HG03064 (cell line): Measurements from ENCODE around the gene ITK.

Experiments used
- ATAC-seq: cut with Tn5 transposase; IDR thresholded peaks from one replicate; pipeline ENCODE4 v1.9.1; 2021; ENCODE audit warnings: low read depth; ENCODE audit not compliant: unreplicated experiment

The ITK gene

DNA sequence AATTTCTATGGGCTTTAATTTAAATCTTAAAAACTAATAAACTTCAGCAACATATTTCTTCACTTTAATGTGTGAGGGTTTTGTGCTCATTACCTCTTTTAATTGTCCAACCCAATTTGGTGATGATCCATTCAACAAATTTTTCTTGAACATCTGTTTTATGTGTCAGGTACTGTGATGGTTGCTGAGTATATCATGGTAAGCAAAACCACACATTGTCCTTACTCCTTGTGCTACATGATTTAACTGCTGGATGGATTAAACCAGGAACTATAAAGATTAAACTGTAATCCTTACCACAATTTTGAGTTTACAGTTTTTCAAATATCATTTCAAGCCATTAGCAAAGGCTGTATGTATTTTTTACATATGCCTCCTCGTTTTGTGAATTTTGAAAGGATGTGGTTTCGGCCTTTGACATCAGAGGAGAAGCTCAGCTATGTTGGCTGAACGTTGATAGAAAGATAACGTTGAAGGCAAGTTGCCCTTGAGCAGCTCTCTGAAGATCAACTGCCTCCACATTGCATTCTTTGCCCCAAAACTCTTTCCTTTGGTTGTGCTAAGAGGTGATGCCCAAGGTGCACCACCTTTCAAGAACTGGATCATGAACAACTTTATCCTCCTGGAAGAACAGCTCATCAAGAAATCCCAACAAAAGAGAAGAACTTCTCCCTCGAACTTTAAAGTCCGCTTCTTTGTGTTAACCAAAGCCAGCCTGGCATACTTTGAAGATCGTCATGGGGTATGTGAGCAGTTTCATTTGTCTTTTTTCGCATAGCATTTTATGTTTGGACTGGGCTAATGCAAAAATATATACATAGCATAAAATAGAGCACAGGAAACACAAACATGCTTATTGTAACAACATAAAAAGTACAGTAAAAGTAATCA, at the start of gene ITK:
ITK (plus strand) TSS at position 467 of the 891 bp plus-strand sequence; CDS start at position 605, 138 bp downstream.
- no peak for ATAC-seq

DNA sequence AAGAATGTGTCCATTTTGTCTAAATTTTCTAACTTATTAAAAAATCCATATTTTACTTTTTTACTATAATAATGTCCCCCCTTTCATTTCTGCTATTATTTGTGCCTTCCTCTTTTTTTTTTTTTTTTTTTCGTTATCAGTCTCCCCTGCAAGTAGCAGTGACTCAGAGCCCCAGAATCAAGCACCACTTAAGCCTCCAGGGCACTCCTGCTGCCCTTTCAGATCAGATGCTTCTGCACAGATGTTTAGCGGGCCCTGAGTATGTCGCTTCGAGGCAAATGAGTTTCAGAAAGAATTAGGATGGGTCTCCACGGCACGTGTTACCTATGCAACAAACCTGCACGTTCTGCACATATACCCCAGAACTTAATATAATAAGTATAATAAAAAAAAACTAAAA, 49.7 kb upstream of the ITK start:
- no peak for ATAC-seq

DNA sequence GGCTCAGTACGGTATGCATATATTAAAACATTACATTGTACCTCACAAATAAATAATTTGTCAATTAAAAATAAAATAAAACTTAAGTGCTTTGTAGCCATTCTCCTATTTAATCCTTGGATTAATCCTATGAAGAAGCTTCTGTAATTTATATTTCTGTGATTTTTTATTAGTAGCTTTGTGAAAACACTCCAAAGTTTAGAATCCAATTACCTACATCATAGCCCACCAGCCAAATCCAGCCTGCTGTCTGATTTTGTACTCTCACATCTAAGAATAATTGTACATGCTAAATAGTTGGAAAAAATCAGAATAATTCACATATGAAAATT, 48.4 kb upstream of the ITK start:
- no peak for ATAC-seq

DNA sequence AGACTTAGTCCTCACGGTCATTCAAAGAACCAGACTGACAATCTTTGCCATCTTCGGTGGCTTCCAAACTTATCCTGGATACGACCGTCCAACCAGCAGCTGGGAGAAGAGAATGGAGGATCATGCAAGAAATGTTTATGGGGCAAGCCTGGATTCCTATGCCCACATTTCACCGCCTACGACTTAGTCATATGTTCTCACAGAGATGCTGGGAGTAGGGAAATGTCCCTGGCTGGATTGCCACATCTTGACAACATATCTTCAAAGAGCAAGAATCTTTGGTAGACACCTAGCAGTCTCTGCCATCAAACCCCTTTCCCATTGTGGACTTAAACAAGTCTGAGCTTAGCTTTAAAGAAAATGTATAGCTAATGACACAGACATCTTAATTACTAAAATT, 42.9 kb upstream of the ITK start:
- ATAC-seq, result no peak

DNA sequence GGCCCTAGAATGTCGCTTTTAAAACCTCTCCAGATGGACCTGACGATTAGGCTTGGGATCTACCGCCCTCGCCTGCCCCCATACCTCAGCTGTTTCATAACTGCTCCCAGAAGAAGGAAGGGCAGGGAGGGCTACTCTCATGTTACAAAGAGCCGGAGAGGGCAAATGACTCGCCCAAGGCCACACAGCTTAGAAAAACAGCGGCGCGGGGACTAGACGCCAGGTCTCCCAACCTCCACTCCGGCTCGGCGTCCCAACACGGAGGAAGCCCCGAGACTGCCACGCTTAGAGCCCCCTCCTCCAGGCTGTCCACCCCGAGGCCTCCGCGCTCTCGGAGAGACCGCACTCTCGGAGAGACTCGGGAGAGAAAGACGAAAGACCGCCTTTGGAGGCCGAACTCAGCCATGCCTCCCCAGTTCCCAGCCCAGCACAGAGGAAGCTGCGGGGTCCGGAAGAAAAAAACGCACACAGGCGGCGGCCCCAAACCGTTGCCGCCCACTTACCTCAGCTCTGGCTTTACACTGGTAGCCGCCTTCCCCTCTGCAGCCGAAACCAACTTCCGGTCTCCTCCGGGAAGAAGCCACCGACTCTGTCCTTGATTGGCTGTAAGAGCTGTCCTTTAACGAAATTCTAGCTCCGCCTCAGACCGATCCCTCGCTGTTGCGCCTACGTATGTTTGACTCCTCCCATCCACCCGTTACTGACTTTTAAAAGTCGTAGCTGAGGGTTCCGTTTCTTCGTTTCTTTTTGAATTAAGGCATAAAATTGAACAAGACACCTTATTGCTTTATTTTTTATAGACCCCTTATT, 38.1 kb upstream of the ITK start, which contains the start of gene MED7:
MED7 (minus strand) TSS at position 549 of the 810 bp plus-strand sequence. CDS start 3,434 bp downstream, outside the sequence.
- ATAC-seq, result peak; percentile 100

DNA sequence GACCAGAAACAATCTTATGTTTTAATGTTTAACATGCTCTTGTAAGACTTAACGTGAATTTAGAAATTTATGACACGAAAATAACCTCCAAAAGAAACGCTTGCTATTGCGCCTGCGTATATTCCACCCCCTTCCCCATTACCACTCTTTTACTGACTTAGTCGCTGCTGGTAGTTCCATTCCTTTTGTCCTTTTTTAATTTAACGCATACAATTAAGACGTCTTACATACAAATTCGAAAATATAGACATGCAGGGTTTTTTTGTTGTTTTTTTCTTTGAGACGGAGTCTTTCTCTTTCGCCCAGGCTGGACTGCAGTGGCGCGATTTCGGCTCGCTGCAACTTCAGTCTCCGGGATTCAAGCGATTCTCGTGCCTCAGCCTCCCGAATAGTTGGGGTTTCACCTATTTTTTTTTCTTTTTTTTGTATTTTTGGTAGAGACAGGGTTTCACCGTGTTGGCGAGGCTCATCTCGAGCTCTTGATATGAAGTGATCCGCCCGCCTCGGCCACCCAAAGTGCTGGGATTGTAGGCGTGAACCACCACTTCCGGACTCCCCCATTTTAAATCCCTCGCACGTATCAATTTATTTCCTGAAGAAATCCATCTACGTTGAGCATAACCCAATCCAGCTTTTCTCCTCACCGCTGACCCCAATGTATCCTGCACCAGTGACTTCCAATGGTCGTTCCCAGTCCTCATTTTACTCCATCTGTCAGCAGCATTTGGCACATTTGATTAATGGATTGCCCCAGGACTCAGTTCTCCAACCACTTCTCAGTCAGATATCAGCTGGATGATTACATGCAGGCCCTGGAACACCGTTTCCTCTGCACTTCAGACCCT, 37.3 kb upstream of the ITK start:
- peak; percentile 48 for ATAC-seq

DNA sequence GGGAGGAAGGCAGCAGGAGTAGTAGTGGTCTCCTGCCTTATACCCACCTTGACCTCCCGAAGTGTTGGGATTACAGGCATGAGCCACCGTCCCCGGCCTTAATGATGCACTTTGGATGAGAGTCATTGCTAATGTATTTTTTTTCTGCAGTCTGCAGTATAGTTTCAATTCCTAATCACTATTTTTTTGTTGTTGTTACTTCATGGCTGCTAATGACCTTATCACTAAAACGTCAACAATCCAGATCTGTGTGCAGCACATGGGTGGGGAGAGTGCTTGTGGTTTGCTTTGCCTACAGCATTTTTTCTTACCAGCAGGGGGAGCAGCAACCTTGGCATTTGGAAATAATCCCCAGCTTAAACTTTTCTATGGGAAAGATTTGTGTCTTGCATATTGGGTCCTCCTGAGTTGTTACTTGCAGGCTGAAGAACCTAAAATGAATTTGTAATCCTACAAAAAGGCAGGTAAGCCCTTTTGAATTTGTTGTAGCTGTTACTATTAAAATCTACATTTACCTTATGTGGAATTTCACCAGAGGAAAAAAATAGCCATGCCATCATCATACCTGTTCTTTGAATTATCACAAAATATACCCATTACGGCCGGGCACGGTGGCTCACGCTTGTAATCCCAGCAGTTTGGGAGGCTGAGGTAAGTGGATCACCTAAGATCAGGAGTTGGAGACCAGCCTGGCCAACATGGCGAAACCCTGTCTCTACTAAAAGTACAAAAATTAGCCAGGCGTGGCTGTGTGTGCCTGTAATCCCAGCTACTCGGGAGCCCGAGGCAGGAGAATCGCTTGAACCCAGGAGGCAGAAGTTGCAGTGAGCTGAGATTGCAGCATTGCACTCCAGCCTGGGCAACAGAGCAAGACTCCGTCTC, 31.7 kb upstream of the ITK start:
- peak; percentile 66 for ATAC-seq

DNA sequence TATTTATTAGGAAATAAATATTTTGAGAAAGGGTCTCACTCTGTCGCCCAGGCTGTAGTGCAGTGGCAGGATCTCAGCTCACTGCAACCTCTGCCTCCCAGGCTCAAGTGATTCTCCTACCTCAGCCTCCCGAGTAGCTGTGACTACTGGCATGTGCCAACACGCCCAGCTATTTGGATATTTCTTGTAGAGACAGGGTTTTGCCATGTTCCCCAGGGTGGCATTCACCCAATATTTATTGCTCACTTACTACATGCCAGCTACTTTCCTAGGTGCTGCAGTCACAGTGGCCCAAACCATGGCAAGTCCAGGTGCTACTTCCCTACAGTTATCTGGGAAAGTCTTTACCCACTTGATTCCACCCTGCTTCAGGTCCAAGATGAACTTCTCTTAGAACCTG, 29.6 kb upstream of the ITK start:
- ATAC-seq, result no peak

DNA sequence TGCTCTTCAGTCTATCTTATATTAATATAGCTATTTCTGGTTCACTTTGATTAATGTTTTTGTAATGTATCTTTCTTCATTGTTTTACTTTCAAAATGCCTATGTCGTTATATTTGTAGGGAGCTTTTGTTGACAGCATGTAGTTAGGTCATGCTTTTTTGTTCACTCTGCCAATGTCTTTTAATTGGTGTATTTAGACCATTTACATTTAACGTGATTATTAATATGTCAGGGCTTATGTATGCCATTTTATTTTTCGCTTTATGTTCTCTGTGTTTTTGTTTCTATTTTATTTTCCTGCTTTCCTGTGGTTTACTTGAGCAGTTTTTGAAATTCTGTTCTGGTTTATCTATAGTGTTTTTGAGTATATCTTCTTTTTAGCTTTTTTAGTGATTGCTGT, 25.3 kb upstream of the ITK start:
- ATAC-seq, result no peak

DNA sequence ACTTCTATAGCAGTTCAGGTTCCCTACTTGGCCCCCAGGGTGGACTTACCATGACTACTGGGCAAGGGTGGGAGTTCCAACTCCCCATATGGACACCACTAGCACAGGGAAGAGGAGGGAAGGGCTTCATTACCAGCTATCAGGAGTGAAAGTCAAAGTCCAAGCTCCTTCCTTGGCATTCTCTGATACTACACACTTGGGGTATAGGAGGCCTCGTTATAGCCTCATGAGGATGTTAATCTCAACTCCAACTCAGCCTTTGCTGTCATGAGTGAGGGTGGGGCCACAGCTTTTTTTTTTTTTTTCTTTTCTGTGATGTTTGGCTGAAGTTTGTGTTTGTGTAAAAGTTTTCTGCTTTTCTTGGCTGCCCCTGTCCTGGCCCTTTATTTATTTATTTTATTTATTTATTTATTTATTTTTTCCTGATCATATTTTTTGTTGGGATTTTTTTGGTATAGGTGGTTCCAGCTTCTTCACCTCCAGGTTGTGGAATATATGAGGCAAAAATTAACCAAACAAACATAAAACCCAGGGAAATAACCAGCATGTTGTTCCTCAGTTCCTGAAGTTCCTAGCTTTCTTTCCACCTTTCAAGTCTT, 23.2 kb upstream of the ITK start:
- ATAC-seq, result no peak

DNA sequence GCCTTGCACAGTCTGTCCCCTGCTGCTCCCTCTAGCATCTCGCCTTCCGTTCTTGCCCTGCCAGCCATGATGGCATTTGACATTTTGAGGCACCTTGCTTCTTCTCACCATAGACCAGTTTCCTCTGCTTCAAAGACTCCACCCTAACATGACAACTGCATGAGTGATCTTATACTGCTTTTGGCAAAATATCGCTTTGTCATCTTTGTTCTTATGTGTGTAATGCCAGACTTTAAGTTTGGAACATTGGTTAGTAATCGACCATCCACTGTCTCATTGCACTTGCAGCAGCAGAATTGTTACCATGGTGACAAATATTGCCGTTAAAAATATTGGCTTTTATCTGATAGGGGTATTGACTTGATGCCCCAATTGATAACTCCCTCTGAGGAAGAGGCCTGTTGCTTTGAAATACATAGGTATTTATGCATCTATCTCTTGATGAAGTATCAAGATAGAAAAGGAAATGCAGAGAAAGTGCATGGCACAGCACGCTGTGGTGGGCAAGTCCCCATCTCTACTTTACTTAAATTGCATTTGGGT, 21.4 kb upstream of the ITK start:
- ATAC-seq, result no peak

DNA sequence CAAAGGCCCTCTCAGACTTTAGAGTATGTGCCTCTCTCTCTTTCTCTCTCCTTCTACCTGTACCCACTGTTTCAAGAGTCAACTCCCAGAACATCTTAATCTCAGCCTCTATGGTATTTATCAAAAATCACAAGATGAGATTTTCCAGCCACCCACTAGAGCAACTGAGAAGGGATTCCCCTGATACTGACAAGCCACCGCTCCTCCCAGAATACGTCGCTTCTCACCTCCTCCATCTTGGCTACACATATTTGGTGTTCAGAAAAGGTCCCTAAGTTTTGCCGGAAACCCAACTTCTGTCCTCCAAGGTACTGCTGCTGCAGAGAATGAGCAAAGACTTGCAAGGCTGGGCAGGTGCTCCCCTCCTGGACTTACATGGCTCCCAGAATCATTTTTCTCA, 20.6 kb upstream of the ITK start:
- no peak for ATAC-seq

DNA sequence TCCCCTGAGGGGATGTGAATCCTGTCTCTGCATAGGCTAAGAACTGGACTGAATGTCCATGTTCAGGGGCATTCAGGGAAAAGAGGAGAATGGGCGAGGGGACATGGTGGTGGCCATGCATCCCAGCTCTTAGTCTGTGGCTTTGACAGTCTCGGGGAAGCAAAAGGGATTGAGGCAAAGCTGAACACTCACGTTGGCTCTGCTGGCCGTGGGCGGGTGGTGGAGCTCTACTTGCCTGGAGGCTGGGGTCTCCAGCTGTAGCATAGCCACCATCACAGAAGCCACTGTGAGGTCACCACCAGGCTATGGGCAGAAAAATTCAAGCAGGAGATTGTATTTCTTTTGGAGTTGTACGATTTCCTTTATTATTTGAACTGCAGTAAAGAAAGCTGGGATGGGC, 18.6 kb upstream of the ITK start:
- no peak for ATAC-seq

DNA sequence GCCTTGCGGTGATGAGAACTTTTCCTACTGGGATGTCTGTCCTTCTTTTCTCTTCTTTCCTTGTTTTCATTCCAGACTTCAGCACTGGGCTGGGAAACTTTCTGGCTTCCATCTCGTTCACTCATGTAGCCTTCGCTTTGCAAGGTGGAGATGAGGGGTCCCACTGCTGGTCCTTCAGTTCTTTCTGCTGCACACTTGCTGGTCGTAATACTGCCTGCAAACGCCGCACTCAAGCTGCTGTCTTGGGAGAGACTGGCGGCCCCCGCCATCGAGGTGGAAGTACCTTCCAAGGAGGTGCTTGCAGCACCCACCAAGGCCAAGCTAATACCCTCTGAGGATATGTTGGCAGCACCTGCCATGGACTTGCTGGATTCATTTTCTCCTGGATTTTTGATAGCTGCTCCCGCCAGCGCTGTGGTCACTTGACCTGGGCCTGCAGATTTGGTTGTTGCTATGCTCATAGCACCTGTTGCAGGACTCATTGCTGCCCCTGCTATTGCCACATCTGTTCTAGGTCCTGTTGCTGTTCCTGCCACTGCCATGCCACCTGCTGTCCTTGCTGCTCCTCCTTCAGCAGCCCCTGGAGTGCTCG, 17.6 kb upstream of the ITK start:
- ATAC-seq, result no peak

DNA sequence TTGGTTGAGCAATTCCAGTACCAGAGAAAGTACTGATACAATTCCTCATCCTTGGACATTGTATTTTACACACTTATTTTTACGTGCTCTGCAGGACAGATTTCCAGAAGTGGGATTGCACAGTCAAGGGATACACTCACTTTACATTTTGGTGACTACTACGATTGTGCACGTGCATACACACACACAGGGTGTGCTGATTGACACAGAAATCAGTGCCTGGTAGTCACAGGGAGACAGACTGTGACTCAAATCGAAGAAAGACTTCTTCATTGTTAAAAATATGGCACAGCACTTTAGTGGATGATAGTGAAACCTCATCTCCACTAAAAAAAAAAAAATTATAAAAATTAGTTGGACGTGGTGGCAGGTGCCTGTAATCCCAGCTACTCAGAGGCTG, 16.1 kb upstream of the ITK start:
- ATAC-seq, result no peak

DNA sequence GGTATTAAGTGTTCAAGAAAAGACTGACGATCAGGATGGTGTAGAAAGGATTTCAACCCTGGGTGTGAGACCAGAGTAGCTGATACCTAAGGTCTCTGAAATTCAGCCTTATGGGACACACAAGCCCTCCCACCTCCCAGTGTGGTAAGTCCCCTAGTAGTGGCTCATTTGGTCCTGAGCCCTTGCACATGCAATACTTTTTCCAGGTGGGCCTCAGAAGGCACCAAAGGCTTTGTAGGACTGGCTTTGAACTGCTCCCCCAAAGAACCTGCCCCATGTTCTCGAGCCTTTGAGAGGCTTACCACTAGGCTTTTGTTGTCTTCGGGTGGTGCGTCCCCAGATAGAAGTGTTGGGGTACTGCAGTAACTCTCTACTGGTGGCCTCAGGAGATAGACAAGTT, 15.4 kb upstream of the ITK start:
- no peak for ATAC-seq

DNA sequence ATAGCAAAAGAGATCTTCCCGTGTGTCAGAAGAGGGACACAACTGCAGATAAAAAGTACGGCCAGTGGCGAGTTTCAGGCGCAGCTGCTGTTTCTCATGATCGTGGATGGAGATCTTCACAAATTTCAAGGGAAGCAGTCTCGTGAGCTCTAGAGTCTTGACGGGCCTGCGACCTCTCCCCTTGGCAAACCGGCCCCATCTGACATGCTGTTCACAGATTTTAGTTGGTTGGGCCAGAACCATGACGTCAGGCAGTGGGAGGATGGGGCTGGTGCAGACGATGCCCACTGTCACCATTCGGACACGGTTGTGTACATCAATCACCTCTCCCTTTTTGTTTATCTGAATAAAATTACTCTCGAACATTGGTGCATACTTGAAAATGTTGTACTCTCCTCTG, 15.0 kb upstream of the ITK start:
- ATAC-seq, result no peak

DNA sequence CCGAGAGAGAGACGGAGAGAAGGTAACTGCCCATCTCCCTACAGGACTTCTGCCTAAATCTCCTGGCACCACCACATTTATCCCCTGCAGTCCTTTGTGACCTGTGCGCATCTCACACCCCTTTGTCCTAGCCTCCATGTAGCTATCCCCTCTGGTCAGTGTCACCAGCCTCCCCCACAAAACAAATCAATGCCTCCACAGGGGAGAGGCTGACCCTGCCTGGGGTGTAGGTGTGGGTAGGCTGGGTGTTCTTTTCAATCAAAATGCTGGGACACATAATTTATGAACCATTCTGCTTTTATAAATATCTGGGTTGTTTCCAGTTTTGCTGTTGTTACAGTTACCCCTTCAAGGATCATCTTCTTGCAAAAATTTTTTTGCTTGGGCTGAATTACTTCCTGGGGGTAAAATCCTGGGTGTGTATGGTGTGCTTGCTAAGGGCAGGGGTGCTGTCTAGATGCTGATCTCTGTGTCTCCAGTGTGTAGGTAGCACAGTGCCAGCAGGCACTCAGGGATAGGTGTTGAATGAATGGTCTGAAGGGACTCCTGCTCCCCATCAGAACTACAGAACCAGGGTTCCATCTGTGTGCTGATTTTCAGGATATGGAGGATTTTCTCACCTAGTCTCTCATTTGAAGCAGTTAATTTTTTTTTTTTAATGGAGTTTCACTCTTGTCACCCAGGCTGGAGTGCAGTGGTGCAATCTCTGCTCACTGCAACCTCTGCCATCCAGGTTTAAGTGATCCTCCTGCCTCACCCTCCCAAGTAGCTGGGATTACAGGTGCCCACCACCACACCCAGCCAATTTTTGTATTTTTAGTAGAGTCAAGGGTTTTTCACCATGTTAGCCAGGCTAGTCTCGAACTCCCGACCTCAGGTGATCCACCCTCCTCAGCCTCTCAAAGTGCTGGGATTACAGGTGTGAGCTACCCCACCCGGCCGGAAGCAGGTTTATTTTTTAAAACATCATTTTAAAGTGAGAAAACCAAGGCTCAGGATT, 14.1 kb upstream of the ITK start, which contains the start of gene GARIN3:
GARIN3 (minus strand) TSS at position 51 of the 1,000 bp plus-strand sequence. CDS start 96 bp downstream, outside the sequence.
- ATAC-seq, result no peak
